ENCODE data around the gene SNX7.

SNX7 gene

DNA sequence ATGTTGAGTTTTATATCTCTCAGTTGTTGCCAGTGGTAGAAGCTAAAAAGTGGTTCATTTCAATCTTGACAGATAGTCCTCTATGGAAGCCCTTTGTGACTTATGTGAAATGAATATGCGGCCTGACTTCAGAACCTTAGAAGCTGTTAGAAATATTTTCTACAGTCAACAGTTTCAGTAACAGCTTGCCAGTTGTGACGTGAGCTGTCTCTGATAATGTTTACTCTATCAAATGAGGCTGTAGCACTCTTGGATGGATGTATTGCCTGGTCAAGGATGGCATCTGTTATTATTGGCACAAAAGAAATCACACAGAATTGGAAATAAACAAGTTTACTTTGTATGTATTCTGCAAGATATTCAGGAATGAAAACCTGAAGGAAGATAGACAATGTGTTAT, 31.9 kb downstream of the SNX7 start:
- DNase-seq (ENCODE audit: low read depth): no peak
- TF ChIP-seq, protein P1, sequence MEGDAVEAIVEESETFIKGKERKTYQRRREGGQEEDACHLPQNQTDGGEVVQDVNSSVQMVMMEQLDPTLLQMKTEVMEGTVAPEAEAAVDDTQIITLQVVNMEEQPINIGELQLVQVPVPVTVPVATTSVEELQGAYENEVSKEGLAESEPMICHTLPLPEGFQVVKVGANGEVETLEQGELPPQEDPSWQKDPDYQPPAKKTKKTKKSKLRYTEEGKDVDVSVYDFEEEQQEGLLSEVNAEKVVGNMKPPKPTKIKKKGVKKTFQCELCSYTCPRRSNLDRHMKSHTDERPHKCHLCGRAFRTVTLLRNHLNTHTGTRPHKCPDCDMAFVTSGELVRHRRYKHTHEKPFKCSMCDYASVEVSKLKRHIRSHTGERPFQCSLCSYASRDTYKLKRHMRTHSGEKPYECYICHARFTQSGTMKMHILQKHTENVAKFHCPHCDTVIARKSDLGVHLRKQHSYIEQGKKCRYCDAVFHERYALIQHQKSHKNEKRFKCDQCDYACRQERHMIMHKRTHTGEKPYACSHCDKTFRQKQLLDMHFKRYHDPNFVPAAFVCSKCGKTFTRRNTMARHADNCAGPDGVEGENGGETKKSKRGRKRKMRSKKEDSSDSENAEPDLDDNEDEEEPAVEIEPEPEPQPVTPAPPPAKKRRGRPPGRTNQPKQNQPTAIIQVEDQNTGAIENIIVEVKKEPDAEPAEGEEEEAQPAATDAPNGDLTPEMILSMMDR (IDR thresholded peaks at IDR 0.05; ENCODE audit: low read length, missing control alignments): no peak
- H3K4me3 ChIP-seq (replicated peaks; ENCODE audit: low read depth, low read length): no peak overlapping the region

DNA sequence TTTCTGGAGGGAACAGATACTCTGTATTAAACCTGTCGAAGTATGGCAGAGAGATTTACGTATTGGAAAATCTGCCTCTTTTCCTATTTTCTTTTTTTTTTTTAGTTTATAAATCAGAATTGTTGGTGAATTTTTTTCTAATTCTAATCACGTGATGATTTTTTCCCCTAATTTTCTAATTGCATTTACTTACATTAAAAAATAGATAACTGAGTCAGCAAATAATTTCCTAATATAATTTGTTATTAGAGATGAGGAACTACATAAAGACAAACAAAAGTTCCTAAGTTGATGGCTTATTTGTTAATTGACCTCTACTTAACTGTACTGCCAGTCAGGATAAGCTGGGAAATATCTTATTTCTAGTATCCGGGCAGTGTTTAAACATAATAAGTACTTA, 34.6 kb downstream of the SNX7 start:
- DNase-seq (ENCODE audit: low read depth): no peak
- H3K4me3 ChIP-seq (replicated peaks; ENCODE audit: low read depth, low read length): no peak overlapping the region
- TF ChIP-seq, protein P1 (IDR thresholded peaks at IDR 0.05; ENCODE audit: low read length, missing control alignments): no peak

DNA sequence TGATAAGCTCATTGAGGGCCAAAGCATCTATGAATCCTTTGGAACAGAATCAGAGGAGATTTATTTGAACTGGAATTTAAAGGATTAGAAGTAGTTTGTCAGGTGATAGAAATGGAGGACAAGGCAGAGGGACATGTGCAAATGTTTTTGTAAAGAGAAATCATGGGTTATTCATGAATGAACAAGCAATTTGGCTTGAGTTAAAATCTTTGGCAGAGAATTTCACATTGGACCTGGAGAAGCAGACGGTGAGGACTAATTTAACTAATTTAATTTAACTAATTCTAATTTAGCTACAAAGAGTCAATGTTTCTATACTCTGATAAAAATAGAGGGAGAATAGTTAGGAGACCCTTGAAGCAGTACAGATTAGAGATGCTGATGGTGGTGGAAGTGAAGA, 36.3 kb downstream of the SNX7 start:
- H3K4me3 ChIP-seq (replicated peaks; ENCODE audit: low read depth, low read length): no peak overlapping the region
- TF ChIP-seq, protein P1 (IDR thresholded peaks at IDR 0.05; ENCODE audit: low read length, missing control alignments): no peak
- no peak for DNase-seq (ENCODE audit: low read depth)

DNA sequence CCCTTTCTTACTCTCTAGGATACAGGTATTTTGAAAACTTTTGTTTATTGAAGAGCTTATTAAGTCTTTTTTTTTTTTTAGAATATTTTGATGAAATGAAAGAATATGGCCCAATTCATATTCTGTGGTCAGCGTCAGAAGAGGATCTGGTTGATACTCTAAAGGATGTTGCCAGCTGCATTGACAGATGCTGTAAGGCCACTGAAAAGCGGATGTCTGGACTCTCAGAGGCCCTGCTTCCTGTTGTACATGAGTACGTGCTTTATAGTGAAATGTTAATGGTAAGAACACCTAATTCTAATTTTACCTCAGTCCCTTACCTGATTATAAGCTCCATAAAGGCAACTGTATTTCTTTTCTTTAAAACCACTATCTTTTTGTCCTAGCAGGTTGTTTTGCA, 37.1 kb downstream of the SNX7 start:
- H3K4me3 ChIP-seq (replicated peaks; ENCODE audit: low read depth, low read length): no peak overlapping the region
- no peak for DNase-seq (ENCODE audit: low read depth)
- TF ChIP-seq, protein P1 (IDR thresholded peaks at IDR 0.05; ENCODE audit: low read length, missing control alignments): no peak

DNA sequence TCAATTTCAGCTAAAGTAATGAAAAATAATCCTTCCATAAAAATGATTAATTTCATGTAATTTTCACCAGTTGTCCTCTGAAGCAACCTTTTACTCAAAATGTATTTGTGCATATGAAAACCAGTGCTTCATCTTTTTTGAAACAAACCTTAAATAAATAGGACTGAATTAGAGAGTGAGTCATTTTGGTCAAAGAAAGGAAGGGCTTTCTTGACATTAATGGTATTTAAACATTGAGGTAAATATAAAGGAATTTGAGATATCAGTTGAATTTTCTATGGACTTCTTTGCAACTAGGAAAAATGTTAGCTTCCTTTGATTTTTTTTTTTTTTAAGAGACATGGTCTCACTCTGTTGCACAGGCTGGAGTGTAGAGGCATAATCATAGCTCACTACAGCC, 38.7 kb downstream of the SNX7 start:
- DNase-seq (ENCODE audit: low read depth): peak; percentile 3
- TF ChIP-seq, protein P1 (IDR thresholded peaks at IDR 0.05; ENCODE audit: low read length, missing control alignments): no peak
- H3K4me3 ChIP-seq (replicated peaks; ENCODE audit: low read depth, low read length): no peak overlapping the region

DNA sequence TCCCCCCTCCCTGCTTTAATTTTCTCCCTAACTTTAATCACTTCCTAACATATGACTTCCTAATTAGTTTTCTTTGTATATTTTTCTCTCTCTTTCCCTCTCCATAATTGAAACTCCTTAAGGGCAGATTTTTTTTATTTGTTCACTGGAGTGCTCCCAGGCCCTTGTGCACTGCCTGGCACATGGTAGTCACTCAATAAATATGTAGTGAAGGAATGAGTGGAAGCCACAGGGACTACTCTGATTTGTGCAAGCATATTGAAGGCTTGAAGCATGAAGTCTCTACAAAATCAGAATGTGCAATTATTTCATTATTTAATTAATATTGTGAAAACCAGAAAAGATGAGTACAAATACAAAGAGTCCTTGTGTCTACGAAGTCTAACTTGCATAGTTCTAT, 41.5 kb downstream of the SNX7 start:
- no peak overlapping the region for H3K4me3 ChIP-seq (replicated peaks; ENCODE audit: low read depth, low read length)
- TF ChIP-seq, protein P1 (IDR thresholded peaks at IDR 0.05; ENCODE audit: low read length, missing control alignments): no peak
- peak; percentile 29 for DNase-seq (ENCODE audit: low read depth)

DNA sequence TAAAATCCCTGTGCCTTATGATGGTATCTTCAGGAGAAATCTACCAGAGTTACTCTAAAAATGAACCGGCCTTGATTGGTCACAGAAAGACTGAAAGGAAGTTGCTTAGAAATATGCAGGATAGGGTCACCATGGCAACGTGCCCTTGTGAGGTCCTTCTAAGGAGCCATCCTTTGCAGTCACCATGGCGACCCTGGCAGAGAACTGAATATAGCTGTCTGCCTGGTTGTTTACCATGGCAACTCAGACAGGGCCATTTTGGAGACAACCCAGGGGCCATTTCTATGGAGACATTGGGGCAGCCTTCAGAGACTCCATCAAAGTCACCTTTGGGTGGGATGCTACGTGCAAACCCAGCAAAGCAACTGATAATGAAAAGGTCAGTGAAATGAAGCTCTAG, 43.0 kb downstream of the SNX7 start:
- TF ChIP-seq, protein P1 (IDR thresholded peaks at IDR 0.05; ENCODE audit: low read length, missing control alignments): no peak
- no peak overlapping the region for H3K4me3 ChIP-seq (replicated peaks; ENCODE audit: low read depth, low read length)
- DNase-seq (ENCODE audit: low read depth): peak; percentile 46

All from fibroblast of pulmonary artery (primary cell).